Measurements from ENCODE around the gene CABP2.

GRCh38 chr11:67525275-67525976 is 2.2 kb upstream of the CABP2 start:
- TF ChIP-seq, protein P1, sequence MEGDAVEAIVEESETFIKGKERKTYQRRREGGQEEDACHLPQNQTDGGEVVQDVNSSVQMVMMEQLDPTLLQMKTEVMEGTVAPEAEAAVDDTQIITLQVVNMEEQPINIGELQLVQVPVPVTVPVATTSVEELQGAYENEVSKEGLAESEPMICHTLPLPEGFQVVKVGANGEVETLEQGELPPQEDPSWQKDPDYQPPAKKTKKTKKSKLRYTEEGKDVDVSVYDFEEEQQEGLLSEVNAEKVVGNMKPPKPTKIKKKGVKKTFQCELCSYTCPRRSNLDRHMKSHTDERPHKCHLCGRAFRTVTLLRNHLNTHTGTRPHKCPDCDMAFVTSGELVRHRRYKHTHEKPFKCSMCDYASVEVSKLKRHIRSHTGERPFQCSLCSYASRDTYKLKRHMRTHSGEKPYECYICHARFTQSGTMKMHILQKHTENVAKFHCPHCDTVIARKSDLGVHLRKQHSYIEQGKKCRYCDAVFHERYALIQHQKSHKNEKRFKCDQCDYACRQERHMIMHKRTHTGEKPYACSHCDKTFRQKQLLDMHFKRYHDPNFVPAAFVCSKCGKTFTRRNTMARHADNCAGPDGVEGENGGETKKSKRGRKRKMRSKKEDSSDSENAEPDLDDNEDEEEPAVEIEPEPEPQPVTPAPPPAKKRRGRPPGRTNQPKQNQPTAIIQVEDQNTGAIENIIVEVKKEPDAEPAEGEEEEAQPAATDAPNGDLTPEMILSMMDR (IDR thresholded peaks at IDR 0.05), result no peak
- TF ChIP-seq POLR2A (IDR thresholded peaks at IDR 0.05), result no peak
